H9 (cell line): Measurements from ENCODE around the gene JMJD7. TPM values are rescaled to one million over a fixed set of nuclear protein-coding genes. Genes with fewer than 3 reads are reported as not detected.

ENCODE experiments used
- DNase-seq: peaks from one replicate; pipeline ENCODE4 v3.0.0-alpha.2; 2017
- H2AFZ ChIP-seq: one replicate; pipeline ENCODE4 v1.6.1; 2013; ENCODE audit warnings: mild to moderate bottlenecking, low read length, control low read depth, moderate library complexity
- H2AK5ac ChIP-seq: 2 replicates; pipeline ENCODE4 v1.6.1; 2013; ENCODE audit warnings: low read length, control low read depth, mixed read lengths; ENCODE audit not compliant: insufficient read length
- H2BK120ac ChIP-seq: one replicate; pipeline ENCODE4 v1.6.1; 2013; ENCODE audit warnings: low read depth, mild to moderate bottlenecking, low read length, control low read depth, inconsistent platforms; ENCODE audit not compliant: poor library complexity, severe bottlenecking
- H2BK12ac ChIP-seq: 2 replicates; pipeline ENCODE4 v1.6.1; 2013; ENCODE audit warnings: low read length, control low read depth, mixed read lengths, low read depth; ENCODE audit not compliant: insufficient read length
- H2BK15ac ChIP-seq: 2 replicates; pipeline ENCODE4 v1.6.1; 2013; ENCODE audit warnings: low read depth, low read length, control low read depth
- H2BK20ac ChIP-seq: one replicate; pipeline ENCODE4 v1.6.1; 2013; ENCODE audit warnings: low read depth, mild to moderate bottlenecking, low read length, control low read depth, inconsistent platforms; ENCODE audit not compliant: poor library complexity, severe bottlenecking
- H2BK5ac ChIP-seq: 2 replicates; pipeline ENCODE4 v1.6.1; 2013; ENCODE audit warnings: low read length, control low read depth, mixed read lengths; ENCODE audit not compliant: insufficient read length
- H3K14ac ChIP-seq: 2 replicates; pipeline ENCODE4 v1.6.1; 2013; ENCODE audit warnings: low read length, control low read depth; ENCODE audit not compliant: insufficient read depth
- H3K18ac ChIP-seq: 2 replicates; pipeline ENCODE4 v1.6.1; 2013; ENCODE audit warnings: low read depth, mild to moderate bottlenecking, mixed read lengths, low read length, control low read depth; ENCODE audit not compliant: insufficient read length
- H3K23ac ChIP-seq: 2 replicates; pipeline ENCODE4 v1.6.1; 2013; ENCODE audit warnings: low read length, control low read depth, mixed read lengths, low read depth; ENCODE audit not compliant: insufficient read length
- H3K23me2 ChIP-seq: 2 replicates; pipeline ENCODE4 v1.6.1; 2013; ENCODE audit warnings: low read depth, mild to moderate bottlenecking, mixed read lengths, low read length, control low read depth; ENCODE audit not compliant: insufficient read length, poor library complexity, severe bottlenecking
- H3K27ac ChIP-seq: 2 replicates; pipeline ENCODE4 v1.5.1; 2013; ENCODE audit warnings: low read length, control low read depth, mixed read lengths, low read depth; ENCODE audit not compliant: insufficient read length
- H3K27me3 ChIP-seq: 2 replicates; pipeline ENCODE4 v1.6.1; 2013; ENCODE audit warnings: low read length, control low read depth, inconsistent platforms; ENCODE audit not compliant: insufficient read depth
- H3K4ac ChIP-seq: 2 replicates; pipeline ENCODE4 v1.6.1; 2013; ENCODE audit warnings: low read depth, mild to moderate bottlenecking, control low read depth, inconsistent platforms, low read length, moderate library complexity
- H3K4me1 ChIP-seq: 2 replicates; pipeline ENCODE4 v1.6.1; 2013; ENCODE audit warnings: low read length, control low read depth, inconsistent platforms; ENCODE audit not compliant: insufficient read depth
- H3K4me2 ChIP-seq: 2 replicates; pipeline ENCODE4 v1.6.1; 2013; ENCODE audit warnings: low read length, control low read depth, mixed read lengths; ENCODE audit not compliant: insufficient read length, insufficient read depth
- H3K56ac ChIP-seq: 2 replicates; pipeline ENCODE4 v1.6.1; 2013; ENCODE audit warnings: low read depth, mild to moderate bottlenecking, mixed read lengths, low read length, control low read depth; ENCODE audit not compliant: insufficient read length
- H3K79me1 ChIP-seq: 2 replicates; pipeline ENCODE4 v1.6.1; 2013; ENCODE audit warnings: low read depth, mild to moderate bottlenecking, moderate library complexity, low read length, control low read depth, inconsistent platforms; ENCODE audit not compliant: insufficient read depth, poor library complexity, severe bottlenecking
- H3K79me2 ChIP-seq: 2 replicates; pipeline ENCODE4 v1.6.1; 2013; ENCODE audit warnings: low read length, control low read depth, inconsistent platforms; ENCODE audit not compliant: insufficient read depth
- H3K9ac ChIP-seq: 2 replicates; pipeline ENCODE4 v1.6.1; 2013; ENCODE audit warnings: low read length, control low read depth, mixed read lengths; ENCODE audit not compliant: insufficient read length; ENCODE audit errors: extremely low read depth
- H3K9me3 ChIP-seq: one replicate; pipeline ENCODE4 v1.6.1; 2013; ENCODE audit warnings: low read depth, low read length, inconsistent platforms; ENCODE audit not compliant: control insufficient read depth
- H3T11ph ChIP-seq: one replicate; pipeline ENCODE4 v1.6.1; 2013; ENCODE audit warnings: mild to moderate bottlenecking, low read length, control low read depth, inconsistent platforms
- H4K20me1 ChIP-seq: one replicate; pipeline ENCODE4 v1.6.1; 2013; ENCODE audit not compliant: control insufficient read depth, insufficient read length, insufficient read depth
- H4K5ac ChIP-seq: 2 replicates; pipeline ENCODE4 v1.6.1; 2013; ENCODE audit warnings: low read depth, mild to moderate bottlenecking, mixed read lengths, low read length, control low read depth; ENCODE audit not compliant: insufficient read length
- H4K8ac ChIP-seq: replicated peaks from 2 replicates; pipeline ENCODE4 v1.6.1; 2013; ENCODE audit warnings: low read length, control low read depth, mixed read lengths, low read depth; ENCODE audit not compliant: insufficient read length
- H4K91ac ChIP-seq: 2 replicates; pipeline ENCODE4 v1.6.1; 2013; ENCODE audit warnings: low read depth, mild to moderate bottlenecking, moderate library complexity, mixed read lengths, low read length, control low read depth; ENCODE audit not compliant: insufficient read length
- H3K27ac Mint-ChIP-seq, 3 experiments: 2 replicates in 2 of 3; 3 replicates in 1 of 3; pipeline ENCODE4 v1.8.0; 2020 to 2021; ENCODE audit warnings: mixed read lengths in 3 of 3, mild to moderate bottlenecking in 1 of 3, moderate library complexity in 1 of 3
- H3K27me3 Mint-ChIP-seq: 2 replicates; pipeline ENCODE4 v1.8.0; 2021; ENCODE audit warnings: low read depth, mild to moderate bottlenecking, moderate library complexity, mixed read lengths
- H3K36me3 Mint-ChIP-seq, 3 experiments: 2 replicates in 2 of 3; 3 replicates in 1 of 3; pipeline ENCODE4 v1.8.0; 2020 to 2021; ENCODE audit warnings: low read depth in 3 of 3, mixed read lengths in 3 of 3; ENCODE audit not compliant: insufficient read depth in 1 of 3
- H3K4me1 Mint-ChIP-seq, 2 experiments: 2 replicates each; pipeline ENCODE4 v1.8.0; 2020; ENCODE audit warnings: mixed read lengths in 2 of 2
- H3K4me3 Mint-ChIP-seq, 2 experiments: 2 replicates in 1 of 2; 3 replicates in 1 of 2; pipeline ENCODE4 v1.8.0; 2020 to 2021; ENCODE audit warnings: mild to moderate bottlenecking in 2 of 2, mixed read lengths in 2 of 2, moderate library complexity in 1 of 2
- H3K9me3 Mint-ChIP-seq, 2 experiments: 2 replicates in 1 of 2; 3 replicates in 1 of 2; pipeline ENCODE4 v1.8.0; 2020; ENCODE audit warnings: mild to moderate bottlenecking in 2 of 2, mixed read lengths in 2 of 2, moderate library complexity in 1 of 2
- WGBS: extraction: QIAGEN DNeasy Blood & Tissue Kit; methylation state at CpG from one replicate; pipeline ENCODE4 v1.1.7; 2013; ENCODE audit warnings: missing lambda C conversion rate, low lambda C conversion rate, mixed read lengths; ENCODE audit not compliant: insufficient read length; ENCODE audit errors: extremely low coverage; 5-methylcytosine and 5-hydroxymethylcytosine counted together
- total RNA-seq: library from RNA; stranded (reverse); gene quantifications from 2 replicates; pipeline ENCODE4 v1.2.1, GENCODE V29; 2021
- TF ChIP-seq, protein P1 (sequence below): fragments of 200-600 bp; sonication (generic); conservative IDR thresholded peaks from 3 replicates; pipeline ENCODE4 v1.8.0; 2021; ENCODE audit warnings: antibody characterized with exemption, mild to moderate bottlenecking

JMJD7 gene
- total RNA-seq, 1 experiment from 2014 or later = 13.3 TPM

DNA sequence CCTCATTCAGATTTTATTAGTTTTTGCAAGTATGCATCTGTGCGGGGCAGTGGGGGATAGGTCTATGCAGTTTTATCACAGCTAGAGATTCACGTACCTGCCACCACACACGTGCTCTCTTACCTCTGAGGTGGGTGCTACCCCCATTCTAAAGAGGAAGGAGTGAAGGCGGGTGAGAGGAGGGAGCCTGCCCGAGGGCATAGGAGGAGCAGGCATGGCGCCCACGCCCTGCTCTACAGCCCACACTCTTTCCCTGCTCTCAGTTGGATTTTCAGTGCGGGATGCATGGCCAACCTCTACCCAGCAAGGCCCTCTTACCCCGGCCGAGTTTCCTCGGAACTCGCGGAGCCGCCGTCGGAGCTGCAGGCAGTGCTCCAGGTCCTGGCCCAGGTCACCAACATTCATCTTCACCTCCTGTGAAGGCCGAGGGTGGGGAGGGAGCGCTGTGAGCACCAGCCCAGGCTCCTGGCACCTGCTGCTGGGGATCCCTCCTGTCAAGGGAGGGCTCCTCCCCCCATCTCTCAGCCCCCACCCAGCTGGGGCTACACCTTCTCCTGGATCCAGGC is 37.7 kb downstream of the JMJD7 start:
- no peak overlapping the region for H3K9ac ChIP-seq
- H4K8ac ChIP-seq = no peak overlapping the region
- H3K79me2 ChIP-seq = no peaks in the 10 kb centered on the region
- no peak overlapping the region for H3K56ac ChIP-seq
- no peak overlapping the region for H3K4ac ChIP-seq
- H2BK20ac ChIP-seq = no peak overlapping the region
- no peaks in the 10 kb centered on the region for H3K23me2 ChIP-seq
- no peak overlapping the region for H2BK5ac ChIP-seq
- no peaks in the 10 kb centered on the region for H4K20me1 ChIP-seq
- no peaks in the 10 kb centered on the region for H3K9me3 Mint-ChIP-seq
- H3K4me1 Mint-ChIP-seq = peaks cover 10 to 16% of the 10 kb centered on the region in 2 experiments
- H3K14ac ChIP-seq = no peak overlapping the region; the same call in 1 of the 2 replicates
- H2AFZ ChIP-seq = no peak overlapping the region
- no peak overlapping the region for H2BK12ac ChIP-seq
- no peak overlapping the region for H3K23ac ChIP-seq
- no peak overlapping the region for H3K27ac Mint-ChIP-seq
- H4K5ac ChIP-seq = no peak overlapping the region
- H2BK120ac ChIP-seq = no peak overlapping the region
- H3T11ph ChIP-seq = no peak overlapping the region
- TF ChIP-seq, protein P1, sequence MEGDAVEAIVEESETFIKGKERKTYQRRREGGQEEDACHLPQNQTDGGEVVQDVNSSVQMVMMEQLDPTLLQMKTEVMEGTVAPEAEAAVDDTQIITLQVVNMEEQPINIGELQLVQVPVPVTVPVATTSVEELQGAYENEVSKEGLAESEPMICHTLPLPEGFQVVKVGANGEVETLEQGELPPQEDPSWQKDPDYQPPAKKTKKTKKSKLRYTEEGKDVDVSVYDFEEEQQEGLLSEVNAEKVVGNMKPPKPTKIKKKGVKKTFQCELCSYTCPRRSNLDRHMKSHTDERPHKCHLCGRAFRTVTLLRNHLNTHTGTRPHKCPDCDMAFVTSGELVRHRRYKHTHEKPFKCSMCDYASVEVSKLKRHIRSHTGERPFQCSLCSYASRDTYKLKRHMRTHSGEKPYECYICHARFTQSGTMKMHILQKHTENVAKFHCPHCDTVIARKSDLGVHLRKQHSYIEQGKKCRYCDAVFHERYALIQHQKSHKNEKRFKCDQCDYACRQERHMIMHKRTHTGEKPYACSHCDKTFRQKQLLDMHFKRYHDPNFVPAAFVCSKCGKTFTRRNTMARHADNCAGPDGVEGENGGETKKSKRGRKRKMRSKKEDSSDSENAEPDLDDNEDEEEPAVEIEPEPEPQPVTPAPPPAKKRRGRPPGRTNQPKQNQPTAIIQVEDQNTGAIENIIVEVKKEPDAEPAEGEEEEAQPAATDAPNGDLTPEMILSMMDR = no peak
- no peaks in the 10 kb centered on the region for H3K9me3 ChIP-seq
- no peaks in the 10 kb centered on the region for H3K36me3 Mint-ChIP-seq
- no peak overlapping the region for H2BK15ac ChIP-seq
- no peak overlapping the region for H4K91ac ChIP-seq
- H3K27me3 ChIP-seq = no peaks in the 10 kb centered on the region
- H3K27ac ChIP-seq = no peak overlapping the region
- no peak overlapping the region for H3K4me3 Mint-ChIP-seq
- no peak overlapping the region for H3K18ac ChIP-seq
- H3K79me1 ChIP-seq = no peaks in the 10 kb centered on the region
- no peak overlapping the region for H2AK5ac ChIP-seq
- no peaks in the 10 kb centered on the region for H3K4me1 ChIP-seq
- WGBS = no CpG with 5 or more reads among the region's 18 CpGs
- no peaks in the 10 kb centered on the region; the same call in none of the 2 replicates for H3K27me3 Mint-ChIP-seq
- no peak for DNase-seq
- H3K4me2 ChIP-seq = no peak overlapping the region
